Uterus (tissue), 4 donors: ENCODE data around the gene BST1. TPM values are rescaled to one million over a fixed set of nuclear protein-coding genes. Genes with fewer than 3 reads are reported as not detected.

ENCODE experiments used
- DNase-seq, 2 donors: peaks; one replicate each; pipeline ENCODE4 v3.0.0-alpha.2; 2019 to 2020
- H3K27ac ChIP-seq, 2 donors: fragments of 200-600 bp; sonication (generic); 1 replicate in 1 of 2; 2 replicates in 1 of 2; pipeline ENCODE4 v1.5.1; 2016 to 2018
- H3K27me3 ChIP-seq, 2 donors: fragments of 200-600 bp; sonication (generic); one replicate each; pipeline ENCODE4 v1.5.1; 2018 to 2019; ENCODE audit warnings: control low read depth in 1 of 2
- H3K36me3 ChIP-seq, 2 donors: fragments of 200-600 bp; sonication (generic); one replicate each; pipeline ENCODE4 v1.5.1; 2019; ENCODE audit warnings: control low read depth in 1 of 2
- H3K4me1 ChIP-seq, 2 donors: fragments of 200-600 bp; sonication (generic); one replicate each; pipeline ENCODE4 v1.5.1; 2018 to 2019; ENCODE audit warnings: control low read depth in 1 of 2
- H3K4me3 ChIP-seq, 2 donors: fragments of 200-600 bp; sonication (generic); 1 replicate in 1 of 2; 2 replicates in 1 of 2; pipeline ENCODE4 v1.5.1; 2018 to 2019; ENCODE audit warnings: mild to moderate bottlenecking in 1 of 2
- H3K9me3 ChIP-seq, 2 donors: fragments of 200-600 bp; sonication (generic); one replicate each; pipeline ENCODE4 v1.5.1; 2019; ENCODE audit warnings: control low read depth in 1 of 2
- CTCF ChIP-seq, 4 experiments: fragments of 200-600 bp in 2 of 4; fragments of 450-650 bp in 2 of 4; sonication (generic) in 2 of 4; IDR thresholded peaks; one replicate each; pipeline ENCODE4 v1.5.1; 2016 to 2019; ENCODE audit warnings: antibody characterized with exemption in 4 of 4, mild to moderate bottlenecking in 2 of 4, moderate library complexity in 1 of 4
- POLR2A ChIP-seq, 2 donors: fragments of 450-650 bp; IDR thresholded peaks; one replicate each; pipeline ENCODE4 v1.6.1; 2016; ENCODE audit warnings: antibody characterized with exemption in 2 of 2, mild to moderate bottlenecking in 1 of 2, moderate library complexity in 1 of 2
- intact Hi-C: fragments of 100-400 bp; cut with DNase I; formaldehyde crosslinking; loops from one replicate; pipeline ENCODE4 v1.15.1; 2023; ENCODE audit warnings: low total_unique reads
- total RNA-seq, 4 donors: library from RNA; depleted of rRNA in 3 of 4; stranded (reverse); fragments of >200 nt in 3 of 4; gene quantifications; one replicate each; pipeline versions ENCODE4 v1.1.0 to v1.2.4, GENCODE V29; 2014 to 2023
- donor health status: DM: yes; HTN: yes; CAD: no.

The BST1 gene
- total RNA-seq, 4 donors from 2014 or later = 1.5 to 11.4 (median 7.7) TPM; not detected in 1

- Histone ChIP-seq H3K9me3 (no peaks in the 10 kb centered on the region), H3K27me3 (no peaks in the 10 kb centered on the region), H3K27ac (no peak within 1 kb of the TSS), H3K36me3 (no peaks in the 10 kb centered on the region), H3K4me1 (no peaks in the 10 kb centered on the region), H3K4me3 (peak within 1 kb of the TSS; percentile 36 to 43)
- intact Hi-C loops = no loop called here
- DNase-seq = peak in 1 of 2 donors; percentile 24
- TF ChIP-seq POLR2A (IDR thresholded peaks at IDR 0.05) (no peak), CTCF (IDR thresholded peaks at IDR 0.05) (no peak)
Measured at GRCh38 chr4:15778289-15779241, 75.7 kb downstream of the BST1 start, which contains the start of gene CD38. TSS of gene CD38 (plus strand) at chr4:15778328. CDS start at chr4:15778415, 87 bp downstream.

- no peaks in the 10 kb centered on the region for H3K27me3 ChIP-seq
- DNase-seq = peak; percentile 31 to 41
- H3K4me3 ChIP-seq = peak overlapping the region; percentile 36 to 43
- TF ChIP-seq POLR2A (IDR thresholded peaks at IDR 0.05) (no peak), CTCF (IDR thresholded peaks at IDR 0.05) (peak in 3 of 4 experiments; percentile 21 to 40 (median 30))
- no peaks in the 10 kb centered on the region for H3K9me3 ChIP-seq
- intact Hi-C loops = no loop called here
- no peaks in the 10 kb centered on the region for H3K4me1 ChIP-seq
- H3K27ac ChIP-seq = no peak overlapping the region
- H3K36me3 ChIP-seq = no peaks in the 10 kb centered on the region
Measured at GRCh38 chr4:15779306-15779705, 76.4 kb downstream of the BST1 start.

GRCh38 chr4:15779809-15780208 is 76.9 kb downstream of the BST1 start:
- H3K9me3 ChIP-seq = no peaks in the 10 kb centered on the region
- H3K4me1 ChIP-seq = no peaks in the 10 kb centered on the region
- no peaks in the 10 kb centered on the region for H3K36me3 ChIP-seq
- intact Hi-C loops = no loop called here
- TF ChIP-seq CTCF (IDR thresholded peaks at IDR 0.05) (no peak), POLR2A (IDR thresholded peaks at IDR 0.05) (no peak)
- DNase-seq = no peak
- no peak overlapping the region for H3K27ac ChIP-seq
- no peak overlapping the region for H3K4me3 ChIP-seq
- no peaks in the 10 kb centered on the region for H3K27me3 ChIP-seq

- H3K27ac ChIP-seq = no peak overlapping the region
- H3K4me1 ChIP-seq = no peaks in the 10 kb centered on the region
- intact Hi-C loops = no loop called here
- H3K36me3 ChIP-seq = no peaks in the 10 kb centered on the region
- no peak for DNase-seq
- H3K9me3 ChIP-seq = no peaks in the 10 kb centered on the region
- TF ChIP-seq CTCF (IDR thresholded peaks at IDR 0.05) (no peak), POLR2A (IDR thresholded peaks at IDR 0.05) (no peak)
- H3K27me3 ChIP-seq = no peaks in the 10 kb centered on the region
- no peak overlapping the region for H3K4me3 ChIP-seq
Measured at GRCh38 chr4:15781427-15782095, 78.7 kb downstream of the BST1 start.

Other genes starting within 250 kb of the BST1 start
- 10 to 100 TPM; 16.8 to 54.4 (median 33.9) TPM for gene CC2D2A, start 233.2 kb upstream of the BST1 start, total RNA-seq
- gene FBXL5, start 47.7 kb upstream of the BST1 start, total RNA-seq = 100 to 1,000 TPM in 3 of 4 donors, 10 to 100 TPM in 1; 69.7 to 261 (median 136) TPM
- 100 to 1,000 TPM in 1 of 4 donors, 10 to 100 TPM in 3; 41.7 to 104 (median 54.8) TPM for gene FAM200B, start 21.2 kb upstream of the BST1 start, total RNA-seq
- gene CD38, start 75.3 kb downstream of the BST1 start, total RNA-seq = 1 to 10 TPM in 2 of 4 donors, under 1 TPM in 2; 0.26 to 4.6 (median 1.6) TPM
- gene FGFBP1, start 235.7 kb downstream of the BST1 start, total RNA-seq = not detected